ENCODE measurements around the gene RAB22A.

Gene RAB22A

GRCh38 chr20:58309591-58310290, at the start of gene RAB22A:
Gene RAB22A, plus strand, starts transcription at chr20:58309715. Its CDS starts 262 bp downstream, at chr20:58309977.
- peak; percentile 88 for DNase-seq

DNA sequence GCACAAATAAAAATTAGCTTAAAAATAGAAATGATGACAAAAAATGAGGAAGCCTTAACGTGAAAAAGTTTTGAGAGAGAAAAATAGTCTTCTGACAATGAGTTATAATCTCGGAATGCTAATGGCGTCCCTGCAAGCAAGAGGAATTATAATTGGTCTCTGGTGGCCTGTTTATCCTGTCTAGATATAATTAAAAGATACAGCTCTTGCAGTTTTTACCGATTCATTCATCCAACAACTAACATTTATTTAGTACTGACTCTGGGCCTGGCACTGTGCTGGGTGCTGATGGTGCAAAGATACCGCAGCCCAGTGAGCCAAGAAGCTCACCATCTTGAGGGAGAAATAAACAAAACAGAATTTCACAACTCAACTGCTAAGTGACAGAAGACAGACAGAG, 49.5 kb upstream of the RAB22A start:
- DNase-seq, result no peak

GRCh38 chr20:58261660-58262059, 47.9 kb upstream of the RAB22A start:
- DNase-seq, result no peak

DNA sequence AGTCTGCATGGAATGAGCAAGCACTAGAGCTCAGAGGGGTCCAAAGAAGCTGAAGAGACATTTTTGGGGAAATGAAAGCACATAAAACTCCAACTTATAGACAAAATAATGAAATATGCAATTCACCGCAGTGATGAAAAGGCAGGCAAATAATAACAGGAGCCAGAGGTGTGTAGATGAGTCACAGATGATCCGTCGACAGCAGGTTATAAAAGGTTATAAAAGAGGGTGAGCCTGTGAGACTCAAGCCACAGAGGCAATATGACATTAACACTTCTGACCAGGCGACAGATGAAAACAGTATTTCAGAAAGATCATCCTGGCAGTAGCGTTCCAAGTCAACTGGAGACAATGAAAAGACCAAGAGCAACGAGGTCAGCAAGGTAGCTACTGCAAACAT, 45.2 kb upstream of the RAB22A start:
- DNase-seq, result no peak

GRCh38 chr20:58267389-58268215, 41.9 kb upstream of the RAB22A start:
- DNase-seq, result no peak

DNA sequence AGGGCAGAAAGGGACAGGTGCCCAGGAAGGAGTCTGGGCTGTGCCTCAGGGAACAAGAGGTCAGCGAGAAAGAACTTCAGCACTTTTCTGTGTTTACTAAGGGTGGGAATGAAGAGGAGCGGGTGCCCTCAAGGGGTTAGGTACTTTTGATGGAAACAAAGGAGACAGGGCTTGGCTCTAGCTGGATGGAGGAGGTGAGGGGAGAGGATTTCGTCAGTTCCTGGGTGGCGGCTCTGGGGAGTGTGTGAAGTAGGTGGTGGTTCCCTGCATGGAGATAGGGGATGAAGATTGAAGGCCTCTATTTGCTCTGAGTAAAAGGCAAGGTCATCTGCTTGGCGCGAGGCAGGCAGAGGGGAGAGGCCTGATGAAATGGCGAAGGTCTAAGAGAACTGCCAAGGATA, 41.1 kb upstream of the RAB22A start:
- DNase-seq, result no peak

- peak; percentile 13 for DNase-seq
Measured at GRCh38 chr20:58268936-58269619, 40.4 kb upstream of the RAB22A start.

DNA sequence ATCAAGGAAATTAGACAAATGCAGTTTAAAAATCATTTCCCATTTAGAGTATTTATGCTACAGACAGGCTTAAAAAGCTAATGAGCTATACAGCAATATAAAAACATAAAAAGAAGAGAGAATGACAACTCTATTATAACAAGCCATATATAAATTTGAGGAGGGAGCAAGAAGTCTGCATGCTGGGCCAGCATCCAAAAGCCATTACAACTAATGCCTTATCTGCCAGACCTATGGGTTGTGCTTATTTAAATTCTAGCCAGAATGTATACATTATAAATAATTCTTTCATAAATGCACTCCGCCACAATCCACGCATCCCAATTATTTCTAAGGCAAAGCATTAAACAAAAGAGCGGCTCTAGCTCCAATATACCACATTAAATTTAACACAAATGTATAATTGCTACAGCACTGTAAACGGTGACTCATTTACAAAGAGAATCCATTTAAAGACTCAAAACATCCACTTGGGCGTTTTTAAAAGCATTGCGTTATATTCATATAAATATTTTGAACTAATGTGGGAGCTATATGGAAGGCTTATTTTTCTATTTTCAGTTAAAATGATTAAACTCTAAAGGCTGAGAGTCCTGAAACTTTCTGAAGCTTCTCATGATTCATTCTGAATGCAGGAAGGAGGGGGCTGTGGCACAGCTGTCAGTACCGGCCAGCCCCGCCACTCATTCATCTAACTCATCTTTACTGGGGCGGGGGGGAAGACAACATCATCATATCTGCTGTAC, 37.7 kb upstream of the RAB22A start:
- peak; percentile 67 for DNase-seq

GRCh38 chr20:58274384-58274783, 35.1 kb upstream of the RAB22A start:
- no peak for DNase-seq

DNA sequence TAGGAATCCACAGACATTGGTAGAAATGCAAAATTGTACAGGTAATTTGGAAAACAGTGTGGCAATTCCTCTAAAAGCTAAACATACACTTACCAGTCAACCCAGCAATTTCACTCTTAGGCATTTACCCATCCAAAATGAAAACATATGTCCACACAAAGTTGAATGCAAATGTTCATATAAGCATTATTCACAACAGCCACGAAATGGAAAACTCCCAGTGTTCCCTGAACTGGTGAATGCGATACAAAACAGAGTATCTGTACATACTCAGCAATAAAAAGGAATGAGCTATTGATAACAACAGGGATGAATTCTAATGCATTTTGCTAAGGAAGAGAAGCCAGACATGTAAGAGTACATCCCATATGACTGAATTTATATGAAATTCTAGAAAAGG, 32.4 kb upstream of the RAB22A start:
- DNase-seq, result no peak

DNA sequence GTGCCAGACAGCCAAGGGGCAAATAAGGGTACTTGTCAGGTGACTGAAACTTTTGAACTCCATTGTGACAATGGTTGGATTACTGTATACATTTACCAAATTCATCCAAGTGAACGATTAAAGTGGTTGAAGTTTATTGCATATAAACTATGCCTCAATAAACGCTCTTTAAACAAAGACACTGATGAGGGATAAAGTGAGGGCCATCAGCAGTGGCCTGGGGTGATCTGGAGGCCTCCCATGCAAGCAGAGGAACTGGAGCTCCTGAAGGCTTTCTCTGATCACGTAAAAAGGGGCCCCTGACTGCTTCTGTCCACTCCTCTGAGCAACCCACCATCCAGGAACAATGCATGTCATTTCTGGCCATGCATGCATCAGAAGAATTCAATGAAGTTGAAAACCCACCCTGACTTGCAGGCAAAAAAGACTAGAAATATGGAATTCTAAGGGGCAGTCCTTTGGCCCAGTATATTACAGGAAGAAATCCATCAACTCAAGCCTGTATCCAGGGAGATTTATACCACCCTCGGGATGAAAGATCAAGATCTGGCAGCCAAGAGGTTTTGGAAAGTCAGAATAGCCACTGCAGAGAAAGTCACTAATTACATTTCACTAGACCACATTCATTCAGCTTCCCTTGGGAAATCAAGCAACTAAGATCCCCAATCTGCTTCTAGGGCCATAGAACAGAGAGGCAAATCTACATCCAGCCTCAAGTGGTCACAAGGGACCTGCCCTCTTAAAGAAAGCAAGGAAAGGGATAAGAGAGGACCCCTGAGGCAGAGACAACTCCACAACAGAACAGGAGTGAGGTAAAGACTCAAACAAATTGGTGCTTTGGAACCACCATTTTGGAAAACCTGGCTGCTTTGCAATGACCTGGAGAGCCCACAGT, 31.7 kb upstream of the RAB22A start:
- DNase-seq, result no peak

DNA sequence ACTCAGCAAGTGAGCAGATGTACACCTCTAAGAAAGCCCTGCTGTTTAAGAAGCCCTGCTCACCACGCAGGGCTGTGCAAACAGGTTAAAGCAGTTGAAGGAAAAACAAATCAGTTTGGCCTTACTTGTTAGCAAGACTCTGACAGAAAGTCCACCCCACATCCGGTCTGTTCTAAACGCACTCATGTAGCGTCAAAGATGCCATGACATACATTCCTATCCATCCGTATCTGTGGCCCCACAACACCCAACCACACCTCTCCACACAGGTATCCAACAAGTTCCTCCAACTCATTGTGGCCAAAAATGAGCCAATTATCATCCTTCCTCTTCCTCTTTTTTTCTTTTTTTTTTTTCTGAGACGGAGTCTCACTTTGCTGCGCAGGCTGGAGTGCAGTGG, 22.8 kb upstream of the RAB22A start:
- no peak for DNase-seq

GRCh38 chr20:58287638-58288037, 21.9 kb upstream of the RAB22A start:
- DNase-seq, result no peak

DNA sequence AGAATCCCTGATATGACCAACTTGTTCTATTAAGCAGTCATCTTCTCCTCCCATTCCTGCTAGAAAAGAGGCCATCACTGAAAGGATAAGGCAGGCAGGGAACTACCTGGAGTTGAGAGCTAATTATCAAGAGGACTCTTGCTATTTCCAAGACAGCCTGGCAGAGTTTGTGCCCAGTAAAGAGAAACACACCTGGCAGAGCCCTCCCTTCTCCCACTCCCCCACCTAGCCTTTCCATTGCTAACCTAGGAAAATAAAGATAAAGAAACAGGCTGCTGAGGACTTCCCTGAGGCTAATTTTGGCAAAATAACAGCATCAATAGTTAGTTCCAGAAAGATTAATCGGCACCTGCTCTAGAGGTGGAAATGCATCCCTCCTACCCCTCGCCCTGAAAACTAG, 20.4 kb upstream of the RAB22A start:
- no peak for DNase-seq

DNA sequence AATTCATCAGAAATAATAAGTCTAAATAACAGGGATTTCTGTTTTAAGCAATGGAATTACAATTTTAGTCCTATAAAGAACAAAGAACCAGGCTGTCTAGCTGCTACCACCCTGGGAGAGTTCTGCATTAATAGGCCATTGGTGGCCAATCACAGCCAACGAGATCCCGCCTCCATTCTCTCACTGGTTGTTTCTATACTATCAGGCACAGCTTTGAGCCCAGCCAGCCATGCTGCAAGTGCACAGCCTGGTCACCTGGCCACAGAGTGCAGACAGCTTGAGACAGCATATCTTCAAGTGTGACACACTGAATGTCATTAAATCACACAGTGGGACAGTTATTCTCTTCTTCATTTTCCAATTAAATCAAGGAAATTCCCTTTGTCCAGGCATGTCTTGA, 16.1 kb upstream of the RAB22A start:
- no peak for DNase-seq

GRCh38 chr20:58294497-58295455, 14.7 kb upstream of the RAB22A start:
- no peak for DNase-seq

DNA sequence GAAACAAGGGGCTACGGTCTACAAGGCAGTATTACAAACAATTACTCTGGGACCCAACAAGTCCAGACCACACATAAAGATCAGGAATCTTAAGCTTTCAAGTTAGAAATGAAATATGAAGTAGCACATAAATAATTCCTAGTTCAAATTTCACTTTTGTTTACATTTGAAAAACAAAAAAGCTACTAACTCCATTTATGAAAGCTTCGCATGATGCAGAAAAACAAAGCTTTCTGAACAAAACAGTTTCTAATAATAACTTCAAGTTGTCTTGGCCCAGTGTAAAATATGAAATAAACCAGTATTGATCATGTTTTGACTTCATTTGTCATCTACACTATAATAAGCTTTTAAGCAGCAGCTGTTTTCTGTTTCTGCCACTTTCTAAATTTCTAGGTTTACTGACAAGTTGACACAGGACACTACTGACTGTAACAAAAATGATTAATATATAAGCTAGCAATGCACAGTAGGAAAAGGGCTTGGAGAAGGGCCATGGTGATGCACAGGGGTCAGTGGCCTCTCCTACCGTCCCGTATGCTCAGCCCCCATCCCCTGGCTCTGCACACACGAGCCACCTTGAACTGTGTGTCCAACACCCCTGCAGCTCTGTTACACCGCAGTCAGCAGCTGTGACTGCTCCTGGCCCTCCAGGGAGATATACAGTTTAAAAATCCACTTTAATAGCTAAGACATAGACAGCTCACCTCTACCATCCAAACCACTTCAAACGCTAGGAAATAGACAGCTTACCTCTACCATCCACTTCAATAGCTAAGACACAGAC, 13.3 kb upstream of the RAB22A start:
- no peak for DNase-seq

GRCh38 chr20:58297394-58297793, 12.1 kb upstream of the RAB22A start:
- no peak for DNase-seq

- DNase-seq, result no peak
Measured at GRCh38 chr20:58300321-58300720, 9.2 kb upstream of the RAB22A start.

GRCh38 chr20:58303547-58303946, 6.0 kb upstream of the RAB22A start:
- no peak for DNase-seq
